ENCODE measurements around the gene ACAT2.
A peak's percentile ranks its signal among the peaks of the same experiment; 100 is the strongest.
"Not testable (repeated sequence)": the region's sequence is repeated elsewhere in the genome, so short reads cannot be mapped to it uniquely, and the experiment has no call there.

ACAT2 gene

DNA sequence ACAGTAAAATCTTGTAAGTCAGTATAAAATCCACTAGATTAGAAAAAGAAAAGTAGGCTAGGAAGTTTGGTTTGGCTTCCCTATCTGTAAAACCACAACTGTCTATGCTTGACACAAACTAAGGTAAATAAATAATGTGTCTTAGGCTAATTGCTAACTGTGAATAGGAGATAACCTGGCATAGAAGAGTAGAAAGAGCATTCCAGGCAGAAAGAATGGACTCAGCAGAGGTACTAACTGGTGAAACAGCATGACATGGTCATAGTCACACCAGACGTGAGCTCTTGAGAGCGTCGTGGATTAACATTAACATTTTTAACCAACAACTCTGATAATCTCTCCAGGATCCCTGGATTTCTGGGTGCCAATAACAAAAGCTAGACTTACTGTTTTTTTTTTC, 43.2 kb upstream of the ACAT2 start:
- H3K4me3 ChIP-seq (ENCODE audit: low read length) = no peak overlapping the region
- TF ChIP-seq, protein P1, sequence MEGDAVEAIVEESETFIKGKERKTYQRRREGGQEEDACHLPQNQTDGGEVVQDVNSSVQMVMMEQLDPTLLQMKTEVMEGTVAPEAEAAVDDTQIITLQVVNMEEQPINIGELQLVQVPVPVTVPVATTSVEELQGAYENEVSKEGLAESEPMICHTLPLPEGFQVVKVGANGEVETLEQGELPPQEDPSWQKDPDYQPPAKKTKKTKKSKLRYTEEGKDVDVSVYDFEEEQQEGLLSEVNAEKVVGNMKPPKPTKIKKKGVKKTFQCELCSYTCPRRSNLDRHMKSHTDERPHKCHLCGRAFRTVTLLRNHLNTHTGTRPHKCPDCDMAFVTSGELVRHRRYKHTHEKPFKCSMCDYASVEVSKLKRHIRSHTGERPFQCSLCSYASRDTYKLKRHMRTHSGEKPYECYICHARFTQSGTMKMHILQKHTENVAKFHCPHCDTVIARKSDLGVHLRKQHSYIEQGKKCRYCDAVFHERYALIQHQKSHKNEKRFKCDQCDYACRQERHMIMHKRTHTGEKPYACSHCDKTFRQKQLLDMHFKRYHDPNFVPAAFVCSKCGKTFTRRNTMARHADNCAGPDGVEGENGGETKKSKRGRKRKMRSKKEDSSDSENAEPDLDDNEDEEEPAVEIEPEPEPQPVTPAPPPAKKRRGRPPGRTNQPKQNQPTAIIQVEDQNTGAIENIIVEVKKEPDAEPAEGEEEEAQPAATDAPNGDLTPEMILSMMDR (IDR thresholded peaks at IDR 0.05; ENCODE audit: insufficient read depth, low read depth, low read length, missing control alignments) = no peak
- no peak for DNase-seq (ENCODE audit: low read depth)

DNA sequence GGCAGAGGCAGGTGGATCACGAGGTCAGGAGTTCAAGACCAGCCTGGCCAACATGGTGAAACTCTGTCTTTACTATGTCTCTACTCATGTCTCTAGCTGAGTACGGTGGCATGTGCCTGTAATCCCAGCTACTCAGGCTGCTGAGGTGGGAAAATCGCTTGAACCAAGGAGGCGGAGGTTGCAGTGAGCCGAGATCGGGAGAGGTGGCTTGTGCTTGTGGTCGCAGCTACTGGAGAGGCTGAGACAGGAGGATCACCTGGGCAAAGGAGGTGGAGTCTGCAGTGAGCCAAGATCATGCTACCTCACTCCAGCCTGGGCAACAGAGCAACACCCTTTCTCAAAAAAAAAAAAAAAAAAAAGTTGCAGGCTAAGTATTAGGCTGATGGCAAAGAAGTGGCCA, 42.6 kb upstream of the ACAT2 start:
- no peak for DNase-seq (ENCODE audit: low read depth)
- TF ChIP-seq, protein P1 (IDR thresholded peaks at IDR 0.05; ENCODE audit: insufficient read depth, low read depth, low read length, missing control alignments) = no peak
- H3K4me3 ChIP-seq (ENCODE audit: low read length) = no peak overlapping the region

DNA sequence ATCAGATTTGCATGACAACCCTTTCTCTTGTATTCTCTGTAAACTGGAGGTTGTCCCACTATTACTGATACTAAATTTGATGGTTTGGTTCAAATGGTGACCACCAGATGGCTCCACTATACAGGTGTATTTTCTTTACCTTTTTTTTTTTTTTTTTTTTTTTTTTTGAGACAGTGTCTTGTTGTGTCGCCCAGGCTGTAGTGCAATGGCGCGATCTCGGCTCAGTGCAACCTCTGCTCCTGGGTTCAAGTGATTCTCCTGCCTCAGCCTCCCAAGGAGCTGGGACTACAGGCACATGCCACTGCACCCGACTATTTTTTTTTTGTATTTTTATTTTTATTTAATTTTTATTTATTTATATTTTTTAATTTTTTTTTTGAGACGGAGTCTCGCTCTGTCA, 41.1 kb upstream of the ACAT2 start:
- no peak overlapping the region for H3K4me3 ChIP-seq (ENCODE audit: low read length)
- TF ChIP-seq, protein P1 (IDR thresholded peaks at IDR 0.05; ENCODE audit: insufficient read depth, low read depth, low read length, missing control alignments) = peak; percentile 44
- peak; percentile 62 for DNase-seq (ENCODE audit: low read depth)

DNA sequence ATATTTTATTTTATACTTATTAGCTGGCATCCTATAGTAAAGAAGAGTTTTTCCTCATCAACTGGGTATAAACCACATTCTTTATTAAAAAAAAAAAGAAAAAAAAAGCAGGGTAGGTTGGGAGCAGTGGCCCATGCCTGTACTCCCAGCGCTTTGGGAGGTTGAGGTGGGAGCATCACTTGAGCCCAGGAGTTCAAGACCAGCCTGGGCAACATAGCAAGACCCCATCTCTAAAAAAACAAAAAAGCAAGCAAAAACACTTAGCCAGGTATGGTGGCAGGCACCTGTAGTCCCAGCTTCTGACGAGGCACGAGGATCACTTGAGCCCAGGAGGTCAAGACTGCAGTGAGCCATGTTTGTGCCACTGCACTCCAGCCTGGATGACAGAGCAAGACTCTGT, 39.9 kb upstream of the ACAT2 start:
- not testable (repeated sequence) for DNase-seq (ENCODE audit: low read depth); H3K4me3 ChIP-seq (ENCODE audit: low read length)

DNA sequence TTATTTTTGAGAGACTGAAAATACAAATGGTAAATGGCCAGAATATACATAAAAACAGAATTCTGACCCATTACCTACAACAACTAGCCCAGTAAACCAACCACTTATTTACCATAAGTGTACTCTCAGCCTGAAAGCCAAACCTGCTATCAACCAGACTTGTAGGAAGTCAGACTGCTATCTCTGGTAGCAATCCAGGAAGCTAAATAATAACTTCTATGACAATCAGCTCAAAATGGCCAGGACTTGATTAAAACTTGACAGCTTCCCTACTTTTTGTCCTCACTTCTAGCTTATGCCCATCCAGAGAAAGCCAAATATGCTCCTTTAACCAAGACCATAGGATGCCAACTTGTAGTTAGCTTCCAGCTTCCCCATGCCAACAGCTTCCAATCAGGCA, 39.2 kb upstream of the ACAT2 start:
- no peak for DNase-seq (ENCODE audit: low read depth)
- no peak overlapping the region for H3K4me3 ChIP-seq (ENCODE audit: low read length)
- TF ChIP-seq, protein P1 (IDR thresholded peaks at IDR 0.05; ENCODE audit: insufficient read depth, low read depth, low read length, missing control alignments) = no peak

DNA sequence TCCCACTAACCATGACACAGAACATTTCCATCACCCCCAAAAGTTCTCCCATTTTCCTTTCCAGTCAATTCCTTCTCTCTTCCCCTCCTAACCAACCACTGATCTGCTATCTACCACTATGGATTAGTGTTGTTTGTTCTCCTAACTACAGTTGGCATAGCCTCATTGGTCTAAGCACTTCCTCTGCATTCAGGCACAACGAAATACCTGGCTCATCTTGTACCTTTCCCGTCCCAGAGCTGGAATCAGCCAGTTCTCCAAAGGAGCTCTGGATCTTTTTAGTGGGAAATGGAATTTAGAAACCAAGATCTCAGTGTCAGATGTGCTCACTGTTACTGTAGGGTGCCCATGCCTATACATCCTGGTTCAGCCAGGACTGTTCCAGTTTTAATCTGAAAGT, 38.6 kb upstream of the ACAT2 start:
- DNase-seq (ENCODE audit: low read depth) = no peak
- no peak overlapping the region for H3K4me3 ChIP-seq (ENCODE audit: low read length)
- TF ChIP-seq, protein P1 (IDR thresholded peaks at IDR 0.05; ENCODE audit: insufficient read depth, low read depth, low read length, missing control alignments) = no peak

DNA sequence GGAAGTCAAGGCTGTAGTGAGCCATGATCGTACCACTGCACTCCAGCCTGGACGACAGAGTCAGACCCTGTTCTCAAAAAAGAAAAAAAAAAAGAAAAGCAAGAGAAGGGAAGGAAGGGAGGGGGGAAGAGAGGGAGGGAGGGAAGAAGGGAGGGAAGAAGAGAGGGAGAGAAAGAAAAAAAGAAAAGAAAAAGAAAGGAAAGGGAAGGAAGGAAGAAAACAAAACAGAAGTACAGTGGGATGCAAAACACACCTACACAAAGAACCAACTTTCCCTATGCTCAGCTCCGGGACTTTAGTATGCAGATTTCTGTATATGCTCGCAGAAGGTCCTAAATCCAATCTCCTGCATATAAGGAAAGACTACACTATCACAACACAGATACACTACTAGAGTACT, 37.1 kb upstream of the ACAT2 start:
- TF ChIP-seq, protein P1 (IDR thresholded peaks at IDR 0.05; ENCODE audit: insufficient read depth, low read depth, low read length, missing control alignments) = no peak
- no peak overlapping the region for H3K4me3 ChIP-seq (ENCODE audit: low read length)
- no peak for DNase-seq (ENCODE audit: low read depth)

DNA sequence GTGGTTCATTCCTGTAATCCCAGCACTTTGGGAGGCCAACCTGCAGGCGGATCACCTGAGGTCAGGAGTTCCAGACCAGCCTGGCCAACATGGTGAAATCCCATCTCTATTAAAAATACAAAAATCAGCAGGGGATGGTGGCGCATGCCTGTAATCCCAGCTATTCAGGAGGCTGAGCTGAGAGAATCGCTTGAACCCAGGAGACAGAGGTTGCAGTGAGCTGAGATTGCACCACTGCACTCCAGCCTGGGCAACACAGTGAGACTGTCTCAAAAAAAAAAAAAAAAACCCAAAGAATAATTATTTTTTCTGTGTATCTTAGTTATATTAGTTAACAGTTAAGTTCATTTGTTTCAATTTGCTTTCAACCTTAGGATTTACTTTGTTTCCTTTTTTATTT, 36.6 kb upstream of the ACAT2 start:
- H3K4me3 ChIP-seq (ENCODE audit: low read length) = not testable (repeated sequence)

More for the DNA sequence above, 36.6 kb upstream of the ACAT2 start:
- not testable (repeated sequence) for DNase-seq (ENCODE audit: low read depth)
